ENCODE results near the gene POFUT2.
A peak's percentile ranks its signal among the peaks of the same experiment; 100 is the strongest.

POFUT2 gene

GRCh38 chr21:45244799-45245340 is 42.8 kb downstream of the POFUT2 start:
- DNase-seq, result no peak

GRCh38 chr21:45243603-45244002 is 44.1 kb downstream of the POFUT2 start:
- no peak for DNase-seq

GRCh38 chr21:45241357-45241756 is 46.3 kb downstream of the POFUT2 start:
- no peak for DNase-seq

GRCh38 chr21:45237401-45237800 is 50.3 kb downstream of the POFUT2 start:
- DNase-seq, result no peak

GRCh38 chr21:45236481-45236880 is 51.2 kb downstream of the POFUT2 start:
- no peak for DNase-seq

GRCh38 chr21:45235488-45235887 is 52.2 kb downstream of the POFUT2 start:
- DNase-seq, result no peak

GRCh38 chr21:45234965-45235364 is 52.7 kb downstream of the POFUT2 start:
- no peak for DNase-seq

- DNase-seq, result no peak
These were observed 53.6 kb downstream of the POFUT2 start for GRCh38 chr21:45234127-45234526.

GRCh38 chr21:45231705-45232104 is 56.0 kb downstream of the POFUT2 start:
- DNase-seq, result no peak

GRCh38 chr21:45228656-45229240 is 58.9 kb downstream of the POFUT2 start:
- no peak for DNase-seq

GRCh38 chr21:45228171-45228641 is 59.5 kb downstream of the POFUT2 start:
- peak; percentile 75 to 81 for DNase-seq

- no peak for DNase-seq
These were observed 60.0 kb downstream of the POFUT2 start for GRCh38 chr21:45227735-45228134.

- no peak for DNase-seq
These were observed 61.0 kb downstream of the POFUT2 start for GRCh38 chr21:45226540-45227326.

- DNase-seq, result no peak
These were observed 61.9 kb downstream of the POFUT2 start for GRCh38 chr21:45225741-45226327.

GRCh38 chr21:45225041-45225740 is 62.5 kb downstream of the POFUT2 start:
- no peak for DNase-seq

GRCh38 chr21:45224189-45224938 is 63.3 kb downstream of the POFUT2 start:
- peak; percentile 24 to 36 for DNase-seq

- DNase-seq, result no peak
These were observed 64.2 kb downstream of the POFUT2 start for GRCh38 chr21:45223236-45224185.

GRCh38 chr21:45222001-45222400 is 65.7 kb downstream of the POFUT2 start:
- DNase-seq, result no peak

- DNase-seq, result no peak
These were observed 66.8 kb downstream of the POFUT2 start for GRCh38 chr21:45220714-45221490.

GRCh38 chr21:45220071-45220481 is 67.6 kb downstream of the POFUT2 start:
- DNase-seq, result no peak

Data from activated CD4-positive, alpha-beta T cell treated with anti-CD3 and anti-CD28 coated beads, Interleukin-2, amount 50 U/mL, for 48 hours (primary cell).